Cardiac fibroblast (primary cell): ENCODE results near the gene GPER1.
A peak's percentile ranks its signal among the peaks of the same experiment; 100 is the strongest.

ENCODE experiments used
- DNase-seq, 2 donors: peaks; one replicate each; pipeline versions ENCODE4 v3.0.0 to v3.0.0-alpha.2; 2010; ENCODE audit warnings: low read depth in 2 of 2
- H3K4me3 ChIP-seq, 2 donors: replicated peaks in 1 of 2; 1 replicate in 1 of 2; 2 replicates in 1 of 2; pipeline ENCODE4 v1.5.1; 2011; ENCODE audit warnings: low read depth in 2 of 2, low read length in 2 of 2, mild to moderate bottlenecking in 2 of 2, moderate library complexity in 1 of 2
- TF ChIP-seq, protein P1 (sequence below): IDR thresholded peaks from one replicate; pipeline ENCODE4 v1.5.1; 2011; ENCODE audit warnings: low read depth, mild to moderate bottlenecking, low read length, inconsistent platforms

Gene GPER1

DNA sequence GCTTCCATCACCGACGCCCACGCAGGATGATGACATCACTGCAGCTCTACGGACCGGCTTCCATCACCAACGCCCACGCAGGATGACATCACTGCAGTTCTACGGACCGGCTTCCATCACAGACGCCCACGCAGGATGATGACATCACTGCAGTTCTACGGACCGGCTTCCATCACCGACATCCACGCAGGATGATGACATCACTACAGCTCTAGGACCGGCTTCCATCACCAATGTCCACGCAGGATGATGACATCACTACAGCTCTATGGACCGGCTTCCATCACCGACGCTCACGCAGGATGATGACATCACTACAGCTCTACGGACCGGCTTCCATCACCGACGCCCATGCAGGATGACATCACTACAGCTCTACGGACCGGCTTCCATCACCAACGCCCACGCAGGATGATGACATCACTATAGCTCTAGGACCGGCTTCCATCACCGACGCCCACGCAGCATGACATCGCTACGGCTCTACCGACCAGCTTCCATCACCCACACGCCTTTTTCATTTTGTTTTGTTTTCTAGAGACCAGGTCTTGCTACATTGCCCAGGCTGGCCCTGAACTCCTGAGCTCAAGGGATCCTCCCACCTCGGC, 29.5 kb downstream of the GPER1 start:
- DNase-seq: no peak
- TF ChIP-seq, protein P1, sequence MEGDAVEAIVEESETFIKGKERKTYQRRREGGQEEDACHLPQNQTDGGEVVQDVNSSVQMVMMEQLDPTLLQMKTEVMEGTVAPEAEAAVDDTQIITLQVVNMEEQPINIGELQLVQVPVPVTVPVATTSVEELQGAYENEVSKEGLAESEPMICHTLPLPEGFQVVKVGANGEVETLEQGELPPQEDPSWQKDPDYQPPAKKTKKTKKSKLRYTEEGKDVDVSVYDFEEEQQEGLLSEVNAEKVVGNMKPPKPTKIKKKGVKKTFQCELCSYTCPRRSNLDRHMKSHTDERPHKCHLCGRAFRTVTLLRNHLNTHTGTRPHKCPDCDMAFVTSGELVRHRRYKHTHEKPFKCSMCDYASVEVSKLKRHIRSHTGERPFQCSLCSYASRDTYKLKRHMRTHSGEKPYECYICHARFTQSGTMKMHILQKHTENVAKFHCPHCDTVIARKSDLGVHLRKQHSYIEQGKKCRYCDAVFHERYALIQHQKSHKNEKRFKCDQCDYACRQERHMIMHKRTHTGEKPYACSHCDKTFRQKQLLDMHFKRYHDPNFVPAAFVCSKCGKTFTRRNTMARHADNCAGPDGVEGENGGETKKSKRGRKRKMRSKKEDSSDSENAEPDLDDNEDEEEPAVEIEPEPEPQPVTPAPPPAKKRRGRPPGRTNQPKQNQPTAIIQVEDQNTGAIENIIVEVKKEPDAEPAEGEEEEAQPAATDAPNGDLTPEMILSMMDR: no peak
- H3K4me3 ChIP-seq: no peak overlapping the region

DNA sequence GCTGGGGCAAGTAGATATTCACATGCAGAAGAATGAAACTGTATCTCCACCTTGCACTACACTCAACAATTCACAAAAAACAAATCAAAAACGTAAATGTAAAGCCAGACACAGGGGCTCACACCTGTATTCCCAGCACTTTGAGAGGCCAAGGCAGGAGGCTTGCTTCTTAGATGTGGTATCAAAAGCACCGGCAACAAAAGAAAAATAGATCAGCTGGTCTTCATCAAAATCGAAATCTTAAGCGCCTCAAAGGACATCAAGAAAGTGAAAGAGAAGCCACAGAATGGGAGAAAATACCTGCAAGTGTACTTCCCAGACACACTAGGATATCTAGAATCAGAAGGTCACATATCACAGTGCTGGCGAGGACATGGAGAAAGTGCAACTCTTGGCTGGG, 31.3 kb downstream of the GPER1 start:
- DNase-seq: no peak
- TF ChIP-seq, protein P1: no peak
- no peak overlapping the region for H3K4me3 ChIP-seq

DNA sequence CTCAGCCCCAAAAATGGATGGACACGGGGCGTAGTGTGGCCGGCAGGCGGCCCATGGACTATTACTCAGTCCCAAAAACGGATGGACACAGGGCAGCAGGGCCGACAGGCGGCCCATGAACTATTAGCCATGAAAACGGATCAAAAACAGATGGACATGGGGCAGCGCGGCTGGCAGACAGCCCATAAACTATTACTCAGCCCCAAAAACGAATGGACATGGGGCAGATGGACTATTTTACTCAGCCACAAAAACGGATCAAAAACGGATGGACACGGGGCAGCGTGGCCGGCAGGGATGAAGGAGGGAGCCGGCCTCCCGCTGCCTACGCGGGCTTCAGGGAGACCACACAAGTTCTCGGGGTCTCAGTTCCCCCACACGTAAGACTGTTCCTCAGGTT, 32.9 kb downstream of the GPER1 start:
- no peak for DNase-seq
- TF ChIP-seq, protein P1: no peak
- H3K4me3 ChIP-seq: no peak overlapping the region

DNA sequence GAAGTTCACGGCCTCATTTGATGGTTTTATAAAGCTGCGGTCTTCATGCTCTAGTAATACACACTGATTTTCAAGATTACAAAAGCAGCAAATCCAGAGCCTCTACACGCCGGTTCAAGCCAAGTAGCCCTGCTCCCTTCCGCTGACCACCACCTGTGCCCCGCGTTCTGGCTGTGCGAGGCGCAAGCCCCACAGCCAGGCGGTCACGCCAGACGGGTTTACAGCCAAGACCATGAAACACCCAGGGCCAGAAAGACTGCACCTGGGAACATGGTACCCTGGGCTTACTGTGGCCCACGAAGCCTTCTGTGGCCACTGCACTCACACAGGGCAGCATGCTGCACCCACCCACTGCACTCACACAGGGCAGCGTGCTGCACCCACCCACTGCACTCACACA, 33.6 kb downstream of the GPER1 start:
- no peak overlapping the region for H3K4me3 ChIP-seq
- DNase-seq: no peak
- TF ChIP-seq, protein P1: no peak

DNA sequence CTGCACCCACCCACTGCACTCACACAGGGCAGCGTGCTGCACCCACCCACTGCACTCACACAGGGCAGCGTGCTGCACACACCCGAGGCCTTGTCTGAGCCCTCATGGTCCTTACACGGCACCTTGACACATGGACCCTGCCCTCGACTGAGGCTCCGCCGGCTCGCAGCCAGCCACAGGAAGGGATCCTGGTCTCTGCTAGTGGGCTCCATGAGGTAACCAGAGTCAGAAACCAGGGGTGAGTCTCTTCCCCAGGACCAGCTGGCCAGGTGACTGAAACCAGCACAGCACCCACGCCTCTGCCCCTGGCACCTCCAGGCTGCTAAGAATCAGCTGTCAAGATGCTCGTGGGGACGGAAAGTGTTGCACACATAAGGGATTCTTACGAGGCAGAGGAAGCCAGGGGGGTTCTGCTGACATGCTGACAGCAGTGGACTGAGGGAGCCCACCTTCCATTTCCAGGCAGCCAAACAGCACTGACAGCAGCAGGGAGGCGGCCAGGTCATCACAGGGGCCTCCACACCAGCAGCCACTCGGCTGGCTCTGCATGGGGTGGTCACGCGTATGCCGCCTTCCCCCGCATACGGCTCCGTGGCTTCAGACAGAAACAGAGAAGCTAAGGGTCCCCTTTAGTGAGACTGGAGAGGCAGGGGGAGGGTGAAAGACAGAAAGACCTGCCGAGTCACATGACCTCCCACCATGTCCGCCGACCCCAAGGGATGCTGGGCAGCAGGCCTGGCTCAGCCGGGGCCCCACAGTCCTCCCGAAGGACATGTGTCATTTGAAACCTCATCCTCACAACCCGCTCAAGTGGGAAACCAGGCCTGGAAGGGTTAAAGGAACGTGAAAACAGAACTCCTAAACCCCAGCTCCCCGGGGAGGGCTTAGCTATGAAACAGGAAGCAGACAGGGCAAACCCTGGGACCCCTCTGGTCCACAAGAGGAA, 34.2 kb downstream of the GPER1 start:
- peak in 1 of 2 donors; percentile 12 for DNase-seq
- H3K4me3 ChIP-seq: no peak overlapping the region
- TF ChIP-seq, protein P1: no peak

DNA sequence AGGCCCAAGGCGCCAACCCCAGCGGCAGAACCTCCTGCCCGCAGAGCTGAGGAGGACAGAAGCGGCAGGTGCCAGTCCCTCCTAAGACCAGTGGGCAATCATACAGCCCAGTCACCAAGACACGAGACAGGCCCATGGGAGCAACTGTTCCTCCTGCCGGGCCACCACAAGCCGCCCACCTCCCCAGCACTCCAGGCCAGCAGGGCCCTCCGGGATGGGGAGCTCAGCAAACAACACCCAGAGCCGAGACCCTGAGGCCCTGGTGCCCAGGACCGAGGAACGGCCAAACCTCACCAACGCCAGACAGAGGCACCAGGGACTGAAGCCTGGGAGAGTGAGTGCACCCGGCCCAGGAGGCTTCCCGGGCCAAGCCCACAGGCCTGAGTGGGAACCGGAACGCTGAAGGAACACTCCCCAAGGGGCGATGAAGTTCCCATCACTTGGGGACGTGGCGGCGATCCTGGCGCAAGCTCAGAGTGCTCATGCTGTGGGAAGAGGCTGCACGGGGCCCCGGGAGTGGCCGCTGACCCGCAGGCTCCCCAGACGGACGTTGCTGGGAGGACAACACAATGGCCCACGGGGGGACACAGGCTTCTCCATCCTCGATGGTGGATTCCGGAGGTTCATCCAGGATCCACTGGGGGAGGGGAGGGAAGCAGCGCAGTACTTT, 35.1 kb downstream of the GPER1 start:
- no peak overlapping the region for H3K4me3 ChIP-seq
- TF ChIP-seq, protein P1: no peak
- peak in 1 of 2 donors; percentile 5 for DNase-seq
